GM12872 (cell line): Measurements from ENCODE around the gene CCNI.

Experiments used
- TF ChIP-seq, protein P1 (sequence below): IDR thresholded peaks from 3 replicates; pipeline ENCODE4 v1.5.1; 2011; ENCODE audit warnings: low read depth, mild to moderate bottlenecking, low read length, moderate library complexity; ENCODE audit not compliant: insufficient read depth

CCNI gene

DNA sequence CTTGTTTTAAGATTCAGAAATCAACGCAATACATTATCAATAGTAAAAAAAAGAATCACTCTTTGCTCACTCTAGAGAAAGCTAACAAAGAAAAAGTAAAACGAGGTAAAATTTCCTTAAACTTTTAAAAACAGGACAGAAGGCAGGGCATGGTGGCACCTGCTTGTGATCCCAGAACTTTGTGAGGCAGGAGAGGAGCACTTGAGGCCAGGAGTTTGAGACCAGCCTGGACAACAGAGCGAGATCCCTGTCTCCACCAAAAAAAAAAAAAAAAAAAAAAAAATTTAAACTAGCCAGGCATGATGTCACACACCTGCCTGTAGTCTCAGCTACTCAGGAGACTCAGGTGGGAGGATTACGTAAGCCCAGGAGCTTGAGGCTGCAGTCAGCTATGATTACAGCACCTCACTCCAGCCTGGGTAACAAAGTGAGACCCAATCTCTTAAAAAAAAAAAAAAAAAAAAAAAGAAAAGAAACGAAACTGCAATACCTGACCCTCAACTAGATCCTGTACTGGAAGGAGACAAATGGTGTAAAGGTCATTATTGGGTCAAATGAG lies 3.5 kb downstream of the CCNI start:
- TF ChIP-seq, protein P1, sequence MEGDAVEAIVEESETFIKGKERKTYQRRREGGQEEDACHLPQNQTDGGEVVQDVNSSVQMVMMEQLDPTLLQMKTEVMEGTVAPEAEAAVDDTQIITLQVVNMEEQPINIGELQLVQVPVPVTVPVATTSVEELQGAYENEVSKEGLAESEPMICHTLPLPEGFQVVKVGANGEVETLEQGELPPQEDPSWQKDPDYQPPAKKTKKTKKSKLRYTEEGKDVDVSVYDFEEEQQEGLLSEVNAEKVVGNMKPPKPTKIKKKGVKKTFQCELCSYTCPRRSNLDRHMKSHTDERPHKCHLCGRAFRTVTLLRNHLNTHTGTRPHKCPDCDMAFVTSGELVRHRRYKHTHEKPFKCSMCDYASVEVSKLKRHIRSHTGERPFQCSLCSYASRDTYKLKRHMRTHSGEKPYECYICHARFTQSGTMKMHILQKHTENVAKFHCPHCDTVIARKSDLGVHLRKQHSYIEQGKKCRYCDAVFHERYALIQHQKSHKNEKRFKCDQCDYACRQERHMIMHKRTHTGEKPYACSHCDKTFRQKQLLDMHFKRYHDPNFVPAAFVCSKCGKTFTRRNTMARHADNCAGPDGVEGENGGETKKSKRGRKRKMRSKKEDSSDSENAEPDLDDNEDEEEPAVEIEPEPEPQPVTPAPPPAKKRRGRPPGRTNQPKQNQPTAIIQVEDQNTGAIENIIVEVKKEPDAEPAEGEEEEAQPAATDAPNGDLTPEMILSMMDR = no peak

DNA sequence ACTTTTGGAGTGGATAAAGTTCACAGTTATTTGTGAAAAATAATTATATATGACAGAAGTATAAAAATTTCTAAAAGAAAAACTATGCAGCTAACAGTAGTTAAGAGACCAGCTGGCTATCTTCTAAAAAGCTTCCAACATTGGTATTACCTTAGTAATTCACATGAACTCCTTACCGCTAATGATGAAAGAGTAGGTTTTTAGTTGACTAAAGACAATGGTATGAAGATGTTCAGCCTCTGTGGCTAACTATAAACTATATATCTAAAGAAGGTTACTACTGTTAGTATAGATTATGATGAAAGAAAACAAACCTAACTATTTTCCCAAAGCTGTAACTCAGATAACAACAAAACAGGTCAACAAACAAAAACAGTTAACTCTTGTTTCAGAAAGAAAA lies 10.4 kb downstream of the CCNI start:
- TF ChIP-seq, protein P1 = no peak

DNA sequence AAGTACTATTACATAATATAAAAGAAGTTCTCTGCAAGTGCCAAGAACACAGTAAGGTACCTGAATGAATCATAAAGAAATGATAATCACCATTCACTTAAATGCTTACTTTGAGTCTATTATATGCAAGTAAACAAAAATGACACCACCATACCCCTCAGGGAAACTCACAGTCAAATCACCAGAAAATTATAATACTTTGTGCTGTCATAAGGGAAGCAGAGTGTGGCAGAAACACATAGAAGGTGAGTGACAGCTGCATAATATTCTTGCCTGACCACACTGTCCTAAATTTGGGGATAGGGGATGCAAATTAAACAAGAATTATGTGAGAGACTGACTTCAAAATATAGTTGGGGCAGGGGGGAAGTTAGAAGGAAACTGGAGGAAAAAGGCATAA lies 12.9 kb downstream of the CCNI start:
- TF ChIP-seq, protein P1 = no peak

DNA sequence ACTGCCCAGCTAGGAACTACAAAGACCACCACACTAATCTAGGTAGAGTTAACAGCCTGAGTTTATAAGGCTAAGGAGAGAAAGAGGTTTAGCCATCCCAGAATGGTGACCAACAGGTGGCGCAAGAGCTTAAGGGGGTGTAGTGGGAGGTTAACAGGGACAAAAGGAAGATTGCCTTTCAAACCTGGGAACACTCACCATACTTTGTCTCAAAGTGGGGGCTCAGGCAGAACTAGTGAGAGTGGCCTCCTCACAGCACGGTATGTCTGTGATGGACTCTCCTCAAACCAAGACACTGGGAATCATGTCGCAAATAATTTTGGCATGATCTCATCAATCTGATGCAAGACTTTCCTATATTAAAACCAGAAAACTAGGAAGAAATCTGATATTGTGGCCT lies 23.4 kb downstream of the CCNI start:
- TF ChIP-seq, protein P1 = peak; percentile 75

DNA sequence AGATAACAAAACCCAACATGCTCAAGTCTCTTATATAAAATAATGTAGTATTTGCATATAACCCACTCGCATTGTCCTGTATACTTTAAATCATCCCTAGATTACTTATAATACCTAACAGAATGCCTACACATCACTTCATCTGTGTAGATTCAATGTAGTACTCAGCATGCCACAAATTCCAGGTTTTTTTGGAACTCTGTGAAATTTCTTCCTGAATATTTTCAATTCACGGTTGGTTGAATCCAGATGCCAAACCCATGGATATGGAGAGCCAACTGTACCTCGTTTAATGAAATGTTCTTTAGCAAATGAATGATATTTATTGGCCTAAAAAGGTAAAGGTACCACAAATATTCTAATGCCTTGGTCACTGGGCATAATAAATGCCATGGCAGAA lies 24.8 kb downstream of the CCNI start:
- TF ChIP-seq, protein P1 = no peak

DNA sequence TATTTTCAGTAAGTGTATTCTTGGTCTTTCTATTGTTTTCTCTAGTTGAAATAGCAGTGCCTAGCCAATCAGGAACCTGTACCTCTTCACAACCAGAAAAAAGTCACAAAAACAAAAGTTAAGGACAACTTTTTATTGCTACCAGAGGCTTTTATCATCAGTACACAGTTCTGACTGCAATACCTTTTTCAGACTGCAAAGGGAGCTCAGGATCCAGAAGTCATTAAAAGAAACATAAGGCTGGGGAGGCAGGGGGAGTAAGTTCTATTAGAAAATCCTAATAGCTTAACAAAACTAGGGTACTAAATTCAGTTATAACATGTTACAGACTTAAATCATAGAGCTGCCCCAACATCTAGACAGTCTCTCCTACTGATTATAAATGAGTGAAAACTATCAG lies 28.8 kb downstream of the CCNI start:
- TF ChIP-seq, protein P1 = peak; percentile 37; the same call in 2 of the 3 replicates

DNA sequence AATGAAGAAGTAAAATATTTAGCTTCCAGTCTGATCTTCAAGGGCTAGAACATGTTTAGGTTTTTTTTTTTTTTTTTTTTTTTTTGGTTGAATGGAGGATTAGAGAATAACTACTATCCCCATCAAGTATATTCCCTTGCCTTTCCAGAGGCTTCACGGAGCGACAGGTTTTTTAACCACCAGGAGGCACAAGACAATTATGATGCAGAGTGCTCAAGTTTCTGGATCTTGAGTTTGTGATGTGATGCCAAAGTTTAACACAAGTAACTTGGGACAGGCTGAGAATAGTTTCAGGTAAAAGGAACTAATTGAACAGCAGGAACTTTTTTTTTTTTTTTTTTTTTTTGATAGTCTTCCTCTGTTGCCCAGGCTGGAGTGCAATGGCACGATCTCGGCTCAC lies 30.3 kb downstream of the CCNI start:
- TF ChIP-seq, protein P1 = 0 out of 3 replicates have a peak, but pooled peaks have one; percentile 5
